Measurements from ENCODE around the gene HOOK2.

DNA sequence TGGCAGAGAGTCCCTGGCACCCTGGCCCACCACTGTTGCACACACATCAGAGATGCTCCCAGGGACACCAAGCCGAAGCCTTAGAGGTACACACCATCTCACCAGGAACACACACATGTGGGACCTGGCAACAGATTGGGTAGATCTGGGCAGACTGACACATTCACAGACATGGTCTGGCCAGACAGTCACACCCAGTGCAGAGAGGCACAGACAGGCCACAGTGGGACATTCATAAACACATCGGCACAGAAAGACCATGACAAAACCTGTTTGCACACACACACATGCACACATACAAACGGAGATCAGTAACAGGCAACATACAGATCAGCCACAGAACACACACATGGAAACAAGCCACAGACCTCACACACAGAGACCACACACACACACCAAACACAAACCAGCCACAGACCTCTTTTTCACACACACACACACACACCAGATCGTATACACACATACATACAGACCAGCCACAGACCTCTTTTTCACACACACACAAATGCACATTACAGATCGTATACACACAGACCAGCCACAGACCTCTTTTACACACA lies 9.6 kb upstream of the HOOK2 start:
- TF ChIP-seq, protein P1, sequence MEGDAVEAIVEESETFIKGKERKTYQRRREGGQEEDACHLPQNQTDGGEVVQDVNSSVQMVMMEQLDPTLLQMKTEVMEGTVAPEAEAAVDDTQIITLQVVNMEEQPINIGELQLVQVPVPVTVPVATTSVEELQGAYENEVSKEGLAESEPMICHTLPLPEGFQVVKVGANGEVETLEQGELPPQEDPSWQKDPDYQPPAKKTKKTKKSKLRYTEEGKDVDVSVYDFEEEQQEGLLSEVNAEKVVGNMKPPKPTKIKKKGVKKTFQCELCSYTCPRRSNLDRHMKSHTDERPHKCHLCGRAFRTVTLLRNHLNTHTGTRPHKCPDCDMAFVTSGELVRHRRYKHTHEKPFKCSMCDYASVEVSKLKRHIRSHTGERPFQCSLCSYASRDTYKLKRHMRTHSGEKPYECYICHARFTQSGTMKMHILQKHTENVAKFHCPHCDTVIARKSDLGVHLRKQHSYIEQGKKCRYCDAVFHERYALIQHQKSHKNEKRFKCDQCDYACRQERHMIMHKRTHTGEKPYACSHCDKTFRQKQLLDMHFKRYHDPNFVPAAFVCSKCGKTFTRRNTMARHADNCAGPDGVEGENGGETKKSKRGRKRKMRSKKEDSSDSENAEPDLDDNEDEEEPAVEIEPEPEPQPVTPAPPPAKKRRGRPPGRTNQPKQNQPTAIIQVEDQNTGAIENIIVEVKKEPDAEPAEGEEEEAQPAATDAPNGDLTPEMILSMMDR (conservative IDR thresholded peaks at IDR 0.05; ENCODE audit: low read depth in 2 of 2): no peak
- TF ChIP-seq CREB1 (CRISPR knock-in tag; IDR thresholded peaks at IDR 0.05; ENCODE audit: low read depth) (no peak), POLR2AphosphoS5 (IDR thresholded peaks at IDR 0.05; ENCODE audit: low read depth) (no peak), JUNB (IDR thresholded peaks at IDR 0.05; ENCODE audit: unreplicated experiment) (no peak), EZH2phosphoT487 (IDR thresholded peaks at IDR 0.05; ENCODE audit: unreplicated experiment) (no peak)
- TF ChIP-seq, protein P2, sequence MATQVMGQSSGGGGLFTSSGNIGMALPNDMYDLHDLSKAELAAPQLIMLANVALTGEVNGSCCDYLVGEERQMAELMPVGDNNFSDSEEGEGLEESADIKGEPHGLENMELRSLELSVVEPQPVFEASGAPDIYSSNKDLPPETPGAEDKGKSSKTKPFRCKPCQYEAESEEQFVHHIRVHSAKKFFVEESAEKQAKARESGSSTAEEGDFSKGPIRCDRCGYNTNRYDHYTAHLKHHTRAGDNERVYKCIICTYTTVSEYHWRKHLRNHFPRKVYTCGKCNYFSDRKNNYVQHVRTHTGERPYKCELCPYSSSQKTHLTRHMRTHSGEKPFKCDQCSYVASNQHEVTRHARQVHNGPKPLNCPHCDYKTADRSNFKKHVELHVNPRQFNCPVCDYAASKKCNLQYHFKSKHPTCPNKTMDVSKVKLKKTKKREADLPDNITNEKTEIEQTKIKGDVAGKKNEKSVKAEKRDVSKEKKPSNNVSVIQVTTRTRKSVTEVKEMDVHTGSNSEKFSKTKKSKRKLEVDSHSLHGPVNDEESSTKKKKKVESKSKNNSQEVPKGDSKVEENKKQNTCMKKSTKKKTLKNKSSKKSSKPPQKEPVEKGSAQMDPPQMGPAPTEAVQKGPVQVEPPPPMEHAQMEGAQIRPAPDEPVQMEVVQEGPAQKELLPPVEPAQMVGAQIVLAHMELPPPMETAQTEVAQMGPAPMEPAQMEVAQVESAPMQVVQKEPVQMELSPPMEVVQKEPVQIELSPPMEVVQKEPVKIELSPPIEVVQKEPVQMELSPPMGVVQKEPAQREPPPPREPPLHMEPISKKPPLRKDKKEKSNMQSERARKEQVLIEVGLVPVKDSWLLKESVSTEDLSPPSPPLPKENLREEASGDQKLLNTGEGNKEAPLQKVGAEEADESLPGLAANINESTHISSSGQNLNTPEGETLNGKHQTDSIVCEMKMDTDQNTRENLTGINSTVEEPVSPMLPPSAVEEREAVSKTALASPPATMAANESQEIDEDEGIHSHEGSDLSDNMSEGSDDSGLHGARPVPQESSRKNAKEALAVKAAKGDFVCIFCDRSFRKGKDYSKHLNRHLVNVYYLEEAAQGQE (IDR thresholded peaks at IDR 0.05; ENCODE audit: unreplicated experiment): no peak
